22Rv1 (cell line): ENCODE measurements around the gene BRF1.

ENCODE experiments used
- ZFX ChIP-seq: fragments of 450-650 bp; IDR thresholded peaks from 2 replicates; pipeline ENCODE4 v1.6.1; 2017; ENCODE audit warnings: antibody characterized with exemption, borderline replicate concordance
- TF ChIP-seq, protein P1 (sequence below): fragments of 450-650 bp; IDR thresholded peaks from 2 replicates; pipeline ENCODE4 v1.5.1; 2017; ENCODE audit warnings: mild to moderate bottlenecking

- TF ChIP-seq, protein P1, sequence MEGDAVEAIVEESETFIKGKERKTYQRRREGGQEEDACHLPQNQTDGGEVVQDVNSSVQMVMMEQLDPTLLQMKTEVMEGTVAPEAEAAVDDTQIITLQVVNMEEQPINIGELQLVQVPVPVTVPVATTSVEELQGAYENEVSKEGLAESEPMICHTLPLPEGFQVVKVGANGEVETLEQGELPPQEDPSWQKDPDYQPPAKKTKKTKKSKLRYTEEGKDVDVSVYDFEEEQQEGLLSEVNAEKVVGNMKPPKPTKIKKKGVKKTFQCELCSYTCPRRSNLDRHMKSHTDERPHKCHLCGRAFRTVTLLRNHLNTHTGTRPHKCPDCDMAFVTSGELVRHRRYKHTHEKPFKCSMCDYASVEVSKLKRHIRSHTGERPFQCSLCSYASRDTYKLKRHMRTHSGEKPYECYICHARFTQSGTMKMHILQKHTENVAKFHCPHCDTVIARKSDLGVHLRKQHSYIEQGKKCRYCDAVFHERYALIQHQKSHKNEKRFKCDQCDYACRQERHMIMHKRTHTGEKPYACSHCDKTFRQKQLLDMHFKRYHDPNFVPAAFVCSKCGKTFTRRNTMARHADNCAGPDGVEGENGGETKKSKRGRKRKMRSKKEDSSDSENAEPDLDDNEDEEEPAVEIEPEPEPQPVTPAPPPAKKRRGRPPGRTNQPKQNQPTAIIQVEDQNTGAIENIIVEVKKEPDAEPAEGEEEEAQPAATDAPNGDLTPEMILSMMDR, result no peak
- TF ChIP-seq ZFX, result no peak
Observed at GRCh38 chr14:105285174-105285573, 15.6 kb downstream of the BRF1 start.
